GM12872 (cell line): ENCODE results near the gene SKA2.

Source experiments
- TF ChIP-seq, protein P1 (sequence below): IDR thresholded peaks from 3 replicates; pipeline ENCODE4 v1.5.1; 2011; ENCODE audit warnings: low read depth, mild to moderate bottlenecking, low read length, moderate library complexity; ENCODE audit not compliant: insufficient read depth

SKA2 gene

GRCh38 chr17:59165933-59166342 is 11.0 kb upstream of the SKA2 start:
- TF ChIP-seq, protein P1, sequence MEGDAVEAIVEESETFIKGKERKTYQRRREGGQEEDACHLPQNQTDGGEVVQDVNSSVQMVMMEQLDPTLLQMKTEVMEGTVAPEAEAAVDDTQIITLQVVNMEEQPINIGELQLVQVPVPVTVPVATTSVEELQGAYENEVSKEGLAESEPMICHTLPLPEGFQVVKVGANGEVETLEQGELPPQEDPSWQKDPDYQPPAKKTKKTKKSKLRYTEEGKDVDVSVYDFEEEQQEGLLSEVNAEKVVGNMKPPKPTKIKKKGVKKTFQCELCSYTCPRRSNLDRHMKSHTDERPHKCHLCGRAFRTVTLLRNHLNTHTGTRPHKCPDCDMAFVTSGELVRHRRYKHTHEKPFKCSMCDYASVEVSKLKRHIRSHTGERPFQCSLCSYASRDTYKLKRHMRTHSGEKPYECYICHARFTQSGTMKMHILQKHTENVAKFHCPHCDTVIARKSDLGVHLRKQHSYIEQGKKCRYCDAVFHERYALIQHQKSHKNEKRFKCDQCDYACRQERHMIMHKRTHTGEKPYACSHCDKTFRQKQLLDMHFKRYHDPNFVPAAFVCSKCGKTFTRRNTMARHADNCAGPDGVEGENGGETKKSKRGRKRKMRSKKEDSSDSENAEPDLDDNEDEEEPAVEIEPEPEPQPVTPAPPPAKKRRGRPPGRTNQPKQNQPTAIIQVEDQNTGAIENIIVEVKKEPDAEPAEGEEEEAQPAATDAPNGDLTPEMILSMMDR, result peak; percentile 74

DNA sequence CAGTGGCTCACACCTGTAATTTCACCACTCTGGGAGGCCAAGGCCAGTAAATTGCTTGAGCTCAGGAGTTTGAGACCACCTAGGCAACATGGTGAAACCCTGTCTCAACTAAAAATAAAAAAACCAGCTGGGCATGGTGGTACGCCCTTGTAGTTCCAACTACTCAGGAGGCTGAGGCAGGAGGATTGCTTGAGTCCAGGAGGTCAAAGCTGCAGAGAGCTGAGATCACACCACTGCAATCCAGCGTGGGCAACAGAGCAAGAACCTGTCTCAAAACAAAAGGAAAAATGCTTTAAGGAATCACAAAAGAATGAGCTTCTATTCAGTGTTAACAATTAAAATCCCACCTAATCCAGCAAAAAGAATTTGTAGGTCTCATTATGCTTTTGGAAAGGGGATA is 6.5 kb upstream of the SKA2 start:
- TF ChIP-seq, protein P1, result no peak

DNA sequence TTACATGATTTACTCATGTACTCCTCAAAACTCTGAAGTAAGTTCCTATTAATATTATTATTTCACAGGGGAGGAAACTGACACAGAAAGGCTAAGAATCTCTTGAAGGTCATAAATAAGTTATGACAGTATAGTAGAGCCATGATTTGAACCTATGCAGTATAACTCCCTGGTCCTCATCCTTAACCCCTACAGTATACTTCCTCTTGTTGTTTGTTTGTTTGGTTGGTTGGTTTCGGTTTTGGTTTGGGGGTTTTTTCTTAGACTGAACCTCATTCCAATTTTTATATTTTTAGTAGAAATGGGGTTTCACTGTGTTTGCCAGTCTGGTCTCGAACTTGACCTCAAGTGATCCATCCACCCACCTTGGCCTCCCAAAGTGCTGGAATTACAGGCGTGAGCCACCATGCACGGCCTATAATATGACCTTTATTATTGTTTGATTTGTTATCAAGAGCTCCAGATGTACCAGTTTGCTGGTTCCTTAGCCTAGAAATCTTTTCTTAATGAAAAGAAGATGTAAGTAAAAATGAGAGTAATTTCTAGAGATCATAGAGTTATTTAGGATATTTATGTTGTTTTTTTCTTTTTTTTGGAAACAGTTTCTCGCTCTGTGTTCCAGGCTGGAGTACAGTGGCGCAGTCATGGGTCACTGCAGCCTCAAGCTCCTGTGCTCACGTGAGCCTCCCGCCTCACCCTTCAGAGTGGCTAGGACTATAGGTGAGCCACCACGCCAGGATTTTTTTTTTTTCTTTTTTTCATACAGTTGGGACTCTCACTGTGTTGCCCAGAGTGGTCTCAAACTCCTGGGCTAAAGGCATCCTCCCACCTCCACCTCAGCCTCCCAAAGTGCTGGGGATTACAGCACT is 5.4 kb upstream of the SKA2 start:
- TF ChIP-seq, protein P1, result no peak

DNA sequence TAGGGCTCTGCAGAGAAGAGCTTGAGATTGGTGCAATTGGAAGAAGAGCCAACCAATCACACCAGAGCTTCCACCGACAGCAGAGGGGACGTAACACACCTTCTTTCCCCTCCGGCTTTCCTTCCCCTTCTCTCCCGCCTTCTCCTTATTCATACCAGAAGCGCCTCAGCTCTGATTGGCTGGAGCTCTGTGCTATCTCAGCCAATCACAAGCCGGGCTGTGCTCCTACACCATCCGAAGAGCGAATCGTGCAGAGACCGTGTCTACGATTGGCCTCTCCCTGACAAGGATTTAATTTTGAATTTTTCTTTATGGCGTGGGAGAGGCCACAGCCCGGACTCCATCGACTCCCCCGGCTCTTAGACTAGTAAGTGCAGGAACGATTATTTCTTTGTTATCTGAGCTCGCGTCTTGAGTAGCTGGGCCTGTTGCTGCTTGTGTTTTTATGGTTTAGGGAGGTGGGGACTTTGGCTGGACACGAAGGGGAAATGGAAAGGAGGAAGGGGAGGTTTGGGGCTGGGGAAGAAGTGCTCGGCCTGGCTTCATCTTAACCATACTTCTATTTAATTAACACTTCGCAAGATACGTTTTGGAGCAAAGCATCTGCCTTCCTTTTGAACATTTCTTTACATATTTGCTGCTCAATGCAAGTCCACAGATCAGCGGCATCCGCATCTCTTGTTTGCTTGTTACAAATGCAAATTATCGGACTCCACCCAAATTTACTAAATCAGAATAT is 622 bp upstream of the SKA2 start, which contains the start of gene PRR11:
Gene PRR11, plus strand, starts transcription at position 308 of the 739 bp plus-strand sequence. CDS start 14,007 bp downstream, outside the sequence.
- TF ChIP-seq, protein P1, result no peak

DNA sequence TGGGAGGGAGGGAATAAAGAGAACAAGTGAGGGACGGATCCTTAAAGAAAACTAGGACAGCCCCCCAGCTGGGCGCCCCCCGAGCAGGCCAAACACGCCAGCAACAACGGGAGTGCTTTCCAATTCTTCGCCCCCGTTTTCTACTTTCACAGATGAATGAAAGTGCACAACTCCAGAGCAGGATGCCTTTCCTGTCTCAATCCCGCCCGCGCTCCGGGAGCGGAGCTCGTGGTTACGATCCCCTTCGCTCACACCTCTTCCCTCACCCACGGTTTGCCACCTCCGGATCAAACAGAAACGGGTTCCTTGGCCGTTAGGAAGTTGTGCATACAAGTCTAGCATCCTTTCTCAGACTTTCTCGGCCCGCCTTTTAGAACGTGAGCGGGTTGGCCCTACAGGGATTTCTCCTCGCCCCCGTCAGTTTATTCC is 680 bp downstream of the SKA2 start:
- TF ChIP-seq, protein P1, result no peak

DNA sequence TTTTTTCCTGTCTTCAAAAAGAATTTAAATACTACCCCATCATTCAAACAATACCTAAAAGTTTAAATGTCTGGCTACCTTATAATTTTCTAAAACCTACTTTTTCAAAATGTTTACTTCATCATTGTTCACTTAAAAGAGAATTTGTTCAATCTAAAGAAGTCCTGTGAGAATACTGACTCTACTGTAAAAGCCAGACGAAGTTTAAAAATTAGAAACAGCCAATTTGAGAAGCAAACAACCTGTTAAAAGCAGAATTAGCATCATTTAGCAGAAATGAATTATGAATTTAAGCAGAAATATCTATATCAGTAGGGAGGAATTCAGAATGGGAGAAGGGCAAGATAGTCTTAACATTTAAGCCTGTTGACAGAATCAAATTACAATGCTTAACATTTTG is 2.1 kb downstream of the SKA2 start:
- TF ChIP-seq, protein P1, result no peak

DNA sequence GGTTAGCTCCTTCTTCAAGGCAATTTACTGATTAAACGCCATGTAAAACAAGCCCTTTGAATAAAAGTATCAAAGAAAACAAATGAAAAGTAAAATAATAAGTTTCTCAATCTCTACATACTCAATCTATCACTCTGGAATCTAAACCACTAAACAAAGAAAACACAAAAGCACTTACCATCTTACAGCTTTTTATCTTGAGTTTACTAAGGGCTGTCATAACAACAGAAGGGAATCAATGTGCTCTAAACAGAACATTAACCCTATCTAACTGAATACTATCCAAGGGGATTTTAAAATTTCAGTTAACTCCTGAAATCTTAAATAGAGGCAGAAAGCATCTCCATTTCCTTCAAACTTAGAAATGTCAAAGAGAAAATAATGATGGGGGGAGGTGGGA is 3.4 kb downstream of the SKA2 start:
- TF ChIP-seq, protein P1, result no peak
